AG10803 (cell line): ENCODE measurements around the gene TBC1D22A.

Experiments
- DNase-seq: peaks from one replicate; pipeline ENCODE4 v3.0.0; 2010; ENCODE audit warnings: low read depth
- H3K4me3 ChIP-seq: 2 replicates; pipeline ENCODE4 v1.5.1; 2011; ENCODE audit warnings: mild to moderate bottlenecking, low read length, control low read depth
- CTCF ChIP-seq: conservative IDR thresholded peaks from 2 replicates; pipeline ENCODE4 v1.5.1; 2011; ENCODE audit warnings: mild to moderate bottlenecking, low read length, control low read depth, inconsistent platforms

TBC1D22A gene

GRCh38 chr22:46914916-46915894 lies 152.8 kb downstream of the TBC1D22A start:
- DNase-seq, result no peak
- H3K4me3 ChIP-seq, result no peak overlapping the region
- no peak for TF ChIP-seq CTCF

- H3K4me3 ChIP-seq, result no peak overlapping the region
- no peak for TF ChIP-seq CTCF
- DNase-seq, result no peak
Measured at GRCh38 chr22:46915950-46916730, 153.7 kb downstream of the TBC1D22A start.

GRCh38 chr22:46916886-46917770 lies 154.7 kb downstream of the TBC1D22A start:
- H3K4me3 ChIP-seq, result no peak overlapping the region
- TF ChIP-seq CTCF, result no peak

GRCh38 chr22:46917771-46918101 lies 155.3 kb downstream of the TBC1D22A start:
- no peak for DNase-seq

More at GRCh38 chr22:46916886-46917770, 154.7 kb downstream of the TBC1D22A start:
- no peak for DNase-seq

GRCh38 chr22:46918197-46918596 lies 155.7 kb downstream of the TBC1D22A start:
- DNase-seq, result no peak
- H3K4me3 ChIP-seq, result no peak overlapping the region
- no peak for TF ChIP-seq CTCF

More at GRCh38 chr22:46917771-46918101, 155.3 kb downstream of the TBC1D22A start:
- no peak for TF ChIP-seq CTCF
- no peak overlapping the region for H3K4me3 ChIP-seq

- H3K4me3 ChIP-seq, result no peak overlapping the region
- TF ChIP-seq CTCF, result no peak
- no peak for DNase-seq
Measured at GRCh38 chr22:46922037-46922436, 159.6 kb downstream of the TBC1D22A start.
